LNCAP (cell line): Measurements from ENCODE around the gene SOX14.

Experiments
- CTCF ChIP-seq: fragments of 450-650 bp; IDR thresholded peaks from 2 replicates; pipeline ENCODE4 v1.5.1; 2017; ENCODE audit warnings: mild to moderate bottlenecking

Gene SOX14

GRCh38 chr3:137770066-137770834, 6.1 kb downstream of the SOX14 start:
- no peak for TF ChIP-seq CTCF

GRCh38 chr3:137770835-137771399, 6.8 kb downstream of the SOX14 start:
- no peak for TF ChIP-seq CTCF

- TF ChIP-seq CTCF = no peak
These were observed 7.5 kb downstream of the SOX14 start for GRCh38 chr3:137771401-137772213.

- no peak for TF ChIP-seq CTCF
These were observed 8.3 kb downstream of the SOX14 start for GRCh38 chr3:137772214-137772955.

- no peak for TF ChIP-seq CTCF
These were observed 14.8 kb downstream of the SOX14 start for GRCh38 chr3:137778941-137779340.

- TF ChIP-seq CTCF = no peak
These were observed 23.4 kb downstream of the SOX14 start for GRCh38 chr3:137787529-137787928.

GRCh38 chr3:137789236-137789635, 25.1 kb downstream of the SOX14 start:
- TF ChIP-seq CTCF = no peak
